Measurements from ENCODE around the gene STOML2. TPM values are rescaled to one million over a fixed set of nuclear protein-coding genes. Genes with fewer than 3 reads are reported as not detected.

Gene STOML2
- polyA plus RNA-seq, 3 donors from 2014 or later: 79.7 to 155 (median 116) TPM

- H3K4me1 Mint-ChIP-seq: peaks cover 36 to 42% of the 10 kb centered on the region in 2 donors
- peak overlapping the region; percentile 92 to 99 (median 98) for H3K27ac Mint-ChIP-seq
- H3K36me3 Mint-ChIP-seq: peaks cover 6 to 32% (median 12%) of the 10 kb centered on the region in 3 donors
- H3K9me3 Mint-ChIP-seq: no peaks in the 10 kb centered on the region
- H3K27me3 Mint-ChIP-seq (ENCODE audit: low read depth in 3 of 3): peaks cover 7 to 10% (median 8%) of the 10 kb centered on the region in 3 donors
- peak overlapping the region; percentile 86 to 94 (median 89) for H3K4me3 Mint-ChIP-seq
- DNase-seq: no peak
Observed at GRCh38 chr9:35103660-35104191, 795 bp upstream of the STOML2 start.

- Mint-ChIP-seq H3K36me3 (peaks cover 6 to 31% (median 12%) of the 10 kb centered on the region in 3 donors), H3K4me1 (peaks cover 34 to 45% of the 10 kb centered on the region in 2 donors), H3K27me3 (ENCODE audit: low read depth in 3 of 3) (peaks cover 7 to 11% (median 8%) of the 10 kb centered on the region in 3 donors), H3K4me3 (peak overlapping the region; percentile 86 to 94 (median 89)), H3K9me3 (no peaks in the 10 kb centered on the region), H3K27ac (peak overlapping the region; percentile 92 to 99 (median 98))
- no peak for DNase-seq
Observed at GRCh38 chr9:35102465-35102768, 514 bp downstream of the STOML2 start.

- Mint-ChIP-seq H3K27ac (peak overlapping the region in 5 of 6 donors; percentile 29 to 85 (median 58)), H3K4me1 (peaks cover 46 to 53% of the 10 kb centered on the region in 2 donors), H3K4me3 (peak overlapping the region in 4 of 5 donors; percentile 53 to 67 (median 60)), H3K36me3 (peaks cover 6 to 20% (median 9%) of the 10 kb centered on the region in 3 donors), H3K9me3 (no peaks in the 10 kb centered on the region), H3K27me3 (ENCODE audit: low read depth in 3 of 3) (peaks cover 0 to 7% (median 4%) of the 10 kb centered on the region in 3 donors)
- DNase-seq: no peak
Observed at GRCh38 chr9:35097573-35097972, 5.4 kb downstream of the STOML2 start.

- peak; percentile 84 to 88 (median 88) for DNase-seq
- Mint-ChIP-seq H3K4me3 (peak within 1 kb of the TSS; percentile 80 to 86 (median 85)), H3K27me3 (ENCODE audit: low read depth in 3 of 3) (peaks cover 0 to 5% (median 3%) of the 10 kb centered on the region in 3 donors), H3K9me3 (no peaks in the 10 kb centered on the region), H3K36me3 (peaks cover 6 to 26% (median 9%) of the 10 kb centered on the region in 3 donors), H3K27ac (peak within 1 kb of the TSS; percentile 79 to 93 (median 91)), H3K4me1 (peaks cover 32 to 40% of the 10 kb centered on the region in 2 donors)
Observed at GRCh38 chr9:35096035-35096849, 6.7 kb downstream of the STOML2 start, which contains the start of gene PIGO. Gene PIGO, minus strand, starts transcription at chr9:35096591. Its CDS starts 1,026 bp downstream, at chr9:35095565.

- no peak for DNase-seq
- H3K9me3 Mint-ChIP-seq: no peaks in the 10 kb centered on the region
- peaks cover 14 to 39% (median 15%) of the 10 kb centered on the region in 3 donors for H3K36me3 Mint-ChIP-seq
- peaks cover 0 to 5% (median 2%) of the 10 kb centered on the region in 3 donors for H3K27me3 Mint-ChIP-seq (ENCODE audit: low read depth in 3 of 3)
- no peak overlapping the region for H3K4me3 Mint-ChIP-seq
- H3K27ac Mint-ChIP-seq: no peak overlapping the region
- peaks cover 19% of the 10 kb centered on the region in 2 donors for H3K4me1 Mint-ChIP-seq
Observed at GRCh38 chr9:35091536-35091935, 11.4 kb downstream of the STOML2 start.

- no peaks in the 10 kb centered on the region for H3K9me3 Mint-ChIP-seq
- no peak for DNase-seq
- H3K36me3 Mint-ChIP-seq: peaks cover 15 to 43% (median 18%) of the 10 kb centered on the region in 3 donors
- no peak overlapping the region for H3K4me3 Mint-ChIP-seq
- H3K27me3 Mint-ChIP-seq (ENCODE audit: low read depth in 3 of 3): peaks cover 0 to 2% (median 2%) of the 10 kb centered on the region in 3 donors
- H3K27ac Mint-ChIP-seq: no peak overlapping the region
- H3K4me1 Mint-ChIP-seq: peaks cover 9 to 14% of the 10 kb centered on the region in 2 donors
Observed at GRCh38 chr9:35089434-35089833, 13.5 kb downstream of the STOML2 start.

- no peaks in the 10 kb centered on the region for H3K9me3 Mint-ChIP-seq
- peaks cover 0 to 2% (median 0%) of the 10 kb centered on the region in 3 donors for H3K27me3 Mint-ChIP-seq (ENCODE audit: low read depth in 3 of 3)
- H3K36me3 Mint-ChIP-seq: peaks cover 6 to 26% (median 11%) of the 10 kb centered on the region in 3 donors
- no peak overlapping the region for H3K4me3 Mint-ChIP-seq
- DNase-seq: no peak
- H3K27ac Mint-ChIP-seq: peak overlapping the region in 1 of 6 donors; percentile 10
- peaks cover 11 to 13% of the 10 kb centered on the region in 2 donors for H3K4me1 Mint-ChIP-seq
Observed at GRCh38 chr9:35085078-35085477, 17.9 kb downstream of the STOML2 start.

- Mint-ChIP-seq H3K27me3 (ENCODE audit: low read depth in 3 of 3) (peaks cover 0 to 3% (median 2%) of the 10 kb centered on the region in 3 donors), H3K4me3 (peak within 1 kb of the TSS; percentile 91 to 98 (median 93)), H3K36me3 (peaks cover 0 to 6% (median 4%) of the 10 kb centered on the region in 3 donors), H3K4me1 (peaks cover 23 to 25% of the 10 kb centered on the region in 2 donors), H3K9me3 (no peaks in the 10 kb centered on the region), H3K27ac (peak within 1 kb of the TSS; percentile 83 to 92 (median 87))
- peak; percentile 71 to 73 (median 73) for DNase-seq
Observed at GRCh38 chr9:35079426-35080341, 23.2 kb downstream of the STOML2 start, which contains the start of gene FANCG. Gene FANCG, minus strand, starts transcription at chr9:35079942. Its CDS starts 418 bp downstream, at chr9:35079524.

- no peak for DNase-seq
- H3K4me1 Mint-ChIP-seq: peaks cover 23 to 25% of the 10 kb centered on the region in 2 donors
Observed at GRCh38 chr9:35079041-35079425, 23.9 kb downstream of the STOML2 start.

GRCh38 chr9:35078066-35078465 lies 24.9 kb downstream of the STOML2 start:
- Mint-ChIP-seq H3K4me3 (peak overlapping the region in 4 of 5 donors; percentile 91 to 98 (median 92)), H3K27ac (peak overlapping the region in 2 of 6 donors; percentile 74 to 82), H3K9me3 (no peaks in the 10 kb centered on the region), H3K27me3 (ENCODE audit: low read depth in 3 of 3) (peaks cover 0 to 3% (median 2%) of the 10 kb centered on the region in 3 donors), H3K4me1 (peaks cover 23 to 30% of the 10 kb centered on the region in 2 donors), H3K36me3 (peaks cover 0 to 6% (median 4%) of the 10 kb centered on the region in 3 donors)
- no peak for DNase-seq

More at GRCh38 chr9:35079041-35079425, 23.9 kb downstream of the STOML2 start:
- H3K9me3 Mint-ChIP-seq: no peaks in the 10 kb centered on the region
- peaks cover 0 to 3% (median 2%) of the 10 kb centered on the region in 3 donors for H3K27me3 Mint-ChIP-seq (ENCODE audit: low read depth in 3 of 3)
- peak overlapping the region; percentile 91 to 98 (median 93) for H3K4me3 Mint-ChIP-seq
- peak overlapping the region in 5 of 6 donors; percentile 29 to 88 (median 57) for H3K27ac Mint-ChIP-seq
- peaks cover 0 to 6% (median 4%) of the 10 kb centered on the region in 3 donors for H3K36me3 Mint-ChIP-seq

GRCh38 chr9:35076848-35077247 lies 26.1 kb downstream of the STOML2 start:
- peaks cover 6 to 8% (median 7%) of the 10 kb centered on the region in 3 donors for H3K27me3 Mint-ChIP-seq (ENCODE audit: low read depth in 3 of 3)
- H3K9me3 Mint-ChIP-seq: no peaks in the 10 kb centered on the region
- H3K4me1 Mint-ChIP-seq: peaks cover 29 to 37% of the 10 kb centered on the region in 2 donors
- H3K27ac Mint-ChIP-seq: no peak overlapping the region
- peak overlapping the region in 1 of 5 donors; percentile 19 for H3K4me3 Mint-ChIP-seq
- DNase-seq: no peak
- peaks cover 0 to 6% (median 4%) of the 10 kb centered on the region in 3 donors for H3K36me3 Mint-ChIP-seq

GRCh38 chr9:35075358-35075757 lies 27.6 kb downstream of the STOML2 start:
- peaks cover 7 to 14% (median 13%) of the 10 kb centered on the region in 3 donors for H3K27me3 Mint-ChIP-seq (ENCODE audit: low read depth in 3 of 3)
- DNase-seq: no peak
- no peak overlapping the region for H3K4me3 Mint-ChIP-seq
- peaks cover 40 to 50% of the 10 kb centered on the region in 2 donors for H3K4me1 Mint-ChIP-seq
- no peak overlapping the region for H3K27ac Mint-ChIP-seq
- no peaks in the 10 kb centered on the region for H3K9me3 Mint-ChIP-seq
- peaks cover 0 to 6% (median 4%) of the 10 kb centered on the region in 3 donors for H3K36me3 Mint-ChIP-seq

- Mint-ChIP-seq H3K27ac (peak overlapping the region in 1 of 6 donors; percentile 49), H3K4me3 (no peak overlapping the region), H3K4me1 (peaks cover 40 to 50% of the 10 kb centered on the region in 2 donors), H3K9me3 (no peaks in the 10 kb centered on the region), H3K36me3 (peaks cover 0 to 6% (median 4%) of the 10 kb centered on the region in 3 donors), H3K27me3 (ENCODE audit: low read depth in 3 of 3) (peaks cover 7 to 14% (median 10%) of the 10 kb centered on the region in 3 donors)
- DNase-seq: no peak
Observed at GRCh38 chr9:35074791-35075190, 28.1 kb downstream of the STOML2 start.

Data from immature natural killer cell (primary cell).